ENCODE results near the gene CACNA1A. TPM values are rescaled to one million over a fixed set of nuclear protein-coding genes. Genes with fewer than 3 reads are reported as not detected.
A peak's percentile ranks its signal among the peaks of the same experiment; 100 is the strongest.

CACNA1A gene
- total RNA-seq, 1 donor from 2014 or later, result 26.7 TPM

DNA sequence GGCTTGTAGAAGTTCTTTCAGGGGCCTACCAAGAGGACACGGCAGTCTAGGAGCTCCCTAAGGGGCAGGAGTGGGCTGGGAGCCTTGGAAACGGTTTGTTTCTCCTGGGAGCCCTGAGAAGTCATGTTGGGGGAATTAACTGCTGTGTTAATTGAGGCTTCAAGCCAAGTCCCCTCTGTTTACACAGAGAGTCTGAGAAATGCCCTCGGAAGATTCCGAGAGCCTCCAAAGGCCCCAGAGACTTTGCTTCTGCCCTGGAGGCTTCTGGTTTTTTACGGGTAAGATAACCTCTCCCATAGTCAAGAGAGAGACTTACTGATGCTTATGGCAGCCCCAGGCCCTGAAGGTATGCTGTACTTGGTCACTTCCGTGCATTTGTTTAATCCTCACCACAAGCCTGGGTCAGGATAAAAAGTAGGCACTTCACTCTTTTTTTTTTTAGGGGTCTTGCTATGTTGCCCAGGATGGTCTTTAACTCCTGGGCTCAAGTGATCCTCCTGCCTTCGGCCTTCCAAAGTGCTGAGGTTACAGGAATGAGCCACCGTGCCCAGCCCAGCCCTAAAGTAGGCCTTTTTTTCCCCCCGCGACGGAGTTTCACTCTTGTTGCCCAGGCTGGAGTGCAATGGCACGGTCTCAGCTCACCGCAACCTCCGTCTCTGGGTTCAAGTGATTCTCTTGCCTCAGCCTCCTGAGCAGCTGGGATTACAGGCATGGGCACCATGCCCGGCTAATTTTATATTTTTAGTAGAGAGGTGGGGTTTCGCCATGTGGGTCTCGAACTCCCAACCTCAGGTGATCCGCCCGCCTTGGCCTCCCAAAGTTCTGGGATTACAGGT, 340.9 kb downstream of the CACNA1A start:
- no peak for DNase-seq (ENCODE audit: low spot score)

DNA sequence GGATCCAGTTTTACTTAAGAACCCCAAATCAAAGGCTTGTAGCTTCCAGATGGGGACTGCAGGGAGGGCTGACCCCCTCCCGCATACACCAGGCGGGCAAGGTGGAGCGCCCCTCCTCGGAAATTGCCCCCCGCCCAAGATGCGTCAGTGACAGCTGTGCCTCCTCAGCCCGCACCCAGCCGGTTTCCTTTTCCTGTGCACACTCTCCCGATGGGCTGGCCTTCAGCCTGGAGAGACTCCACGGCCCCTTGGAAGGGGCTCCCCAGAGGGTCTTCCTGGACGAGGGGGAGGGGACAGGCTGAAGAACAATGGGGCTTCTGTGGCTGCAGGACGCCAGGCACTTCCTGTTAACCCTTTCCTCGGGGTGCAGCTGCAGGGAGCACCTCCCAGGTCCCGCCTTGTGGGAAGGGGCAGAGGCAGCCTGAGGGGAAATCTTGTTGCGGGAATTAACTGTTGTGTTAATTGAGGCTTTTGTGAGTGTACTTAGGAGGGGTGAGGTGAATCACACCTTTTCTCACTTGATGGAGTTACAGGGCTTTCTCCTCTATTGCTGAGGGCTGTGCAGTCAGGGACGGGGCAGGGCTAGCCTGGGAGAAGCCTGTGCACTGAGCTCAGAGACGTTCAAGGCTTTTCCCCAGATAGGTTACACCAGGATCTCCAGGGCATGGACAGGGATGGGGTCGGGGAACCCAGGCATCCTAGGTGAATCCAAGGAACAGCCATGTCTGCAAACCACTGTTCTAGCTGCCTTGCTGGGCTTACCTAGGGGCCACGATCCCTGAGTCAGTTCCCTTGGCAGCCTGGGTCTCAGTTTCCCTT, 341.7 kb downstream of the CACNA1A start:
- DNase-seq (ENCODE audit: low spot score), result peak; percentile 83

DNA sequence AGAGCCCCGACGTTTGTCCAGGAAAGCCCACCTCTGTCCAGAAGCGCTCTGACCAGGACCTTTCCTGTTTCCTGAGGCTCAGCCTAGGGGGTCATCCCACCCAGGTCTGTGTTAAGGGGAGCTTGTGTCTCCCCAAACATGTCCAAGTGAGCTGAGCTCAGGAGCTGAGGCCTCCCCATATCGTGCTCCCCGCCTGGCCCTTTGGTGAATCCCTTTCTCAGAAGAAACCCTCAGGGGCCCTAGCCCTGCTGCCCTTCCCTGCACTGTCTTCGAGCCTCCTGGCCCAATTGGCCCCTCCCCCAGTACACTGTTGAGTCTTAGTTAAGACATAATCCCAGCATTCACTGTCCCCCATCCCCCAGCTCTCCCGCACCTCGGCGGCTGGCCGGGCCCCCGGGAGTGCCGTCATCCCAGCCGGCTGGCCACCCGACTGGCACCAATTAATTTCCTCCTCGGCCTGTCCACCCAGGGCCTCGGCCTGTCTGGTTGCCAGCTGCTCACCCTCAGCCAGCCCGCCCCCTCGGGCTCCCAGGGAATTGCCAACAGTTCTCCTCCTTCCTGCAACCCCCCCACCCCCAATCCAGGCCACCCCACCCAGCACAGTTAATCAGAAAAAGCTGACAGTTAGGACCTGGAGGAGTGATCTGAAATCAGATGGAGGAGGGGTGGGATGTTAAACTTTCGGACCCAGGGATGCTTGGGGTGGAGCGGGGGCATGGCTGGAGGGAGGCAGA, 342.5 kb downstream of the CACNA1A start:
- DNase-seq (ENCODE audit: low spot score), result peak; percentile 89

DNA sequence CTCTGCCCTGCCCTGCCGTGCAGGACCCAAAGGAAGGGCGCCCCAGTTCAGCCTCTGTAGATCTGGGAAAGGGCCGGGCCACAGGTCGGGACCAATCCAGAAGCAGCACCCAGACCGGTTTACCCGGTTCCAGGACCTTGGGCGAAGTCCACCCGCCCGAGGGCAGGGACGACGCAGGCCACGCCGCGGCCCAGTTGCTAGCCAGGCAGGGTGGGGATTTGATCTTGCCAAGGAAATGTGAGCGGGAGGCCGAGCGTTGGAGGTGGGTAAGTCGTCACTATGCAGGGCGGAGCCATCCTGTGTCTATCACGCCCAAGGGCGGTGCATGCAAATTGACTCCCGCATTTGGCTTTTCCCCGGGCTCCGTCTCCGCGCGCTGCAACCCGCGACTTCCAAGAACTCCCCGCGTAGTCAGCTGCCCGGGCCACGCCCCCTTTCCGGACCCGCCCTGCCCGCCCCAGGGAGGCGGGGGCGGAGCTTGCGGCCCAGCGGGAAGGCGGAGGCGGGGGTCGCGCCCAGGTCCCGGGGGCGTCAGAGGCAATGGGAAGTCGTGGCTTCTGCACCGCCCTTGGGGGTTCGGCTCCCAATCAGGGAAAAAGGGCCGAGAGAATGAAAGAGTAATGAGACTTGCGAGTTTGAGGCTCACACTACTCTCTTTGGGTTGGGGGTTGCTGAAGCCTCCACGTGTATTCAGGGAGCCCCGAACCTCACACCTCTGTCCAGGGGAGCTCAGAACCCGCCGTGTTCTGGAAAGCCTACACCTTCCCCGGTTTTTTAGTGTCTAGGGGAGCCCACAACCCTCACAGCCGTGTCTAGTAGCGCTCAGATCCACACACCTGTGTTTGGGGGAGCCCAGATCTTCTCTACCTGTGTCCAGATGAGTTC, 343.3 kb downstream of the CACNA1A start:
- DNase-seq (ENCODE audit: low spot score), result peak; percentile 99

DNA sequence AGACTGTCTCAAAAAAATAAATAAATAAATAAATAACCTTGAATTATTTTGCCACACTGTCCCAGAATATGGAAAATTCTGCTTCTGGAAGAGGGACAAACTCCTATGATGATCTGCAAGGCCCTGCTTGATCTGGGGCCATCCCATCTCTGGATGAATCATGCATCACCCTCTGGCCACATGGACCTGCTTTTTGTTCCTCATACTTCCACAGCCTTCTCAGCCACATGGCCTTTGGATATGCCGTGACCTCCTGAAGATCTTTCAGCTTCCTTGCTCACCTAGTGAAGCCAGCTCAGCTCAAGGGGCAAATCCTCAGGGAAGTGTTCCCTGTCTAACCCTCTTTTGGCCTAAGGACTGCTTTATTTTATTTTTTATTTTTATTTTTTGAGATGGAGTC, 345.7 kb downstream of the CACNA1A start:
- no peak for DNase-seq (ENCODE audit: low spot score)

DNA sequence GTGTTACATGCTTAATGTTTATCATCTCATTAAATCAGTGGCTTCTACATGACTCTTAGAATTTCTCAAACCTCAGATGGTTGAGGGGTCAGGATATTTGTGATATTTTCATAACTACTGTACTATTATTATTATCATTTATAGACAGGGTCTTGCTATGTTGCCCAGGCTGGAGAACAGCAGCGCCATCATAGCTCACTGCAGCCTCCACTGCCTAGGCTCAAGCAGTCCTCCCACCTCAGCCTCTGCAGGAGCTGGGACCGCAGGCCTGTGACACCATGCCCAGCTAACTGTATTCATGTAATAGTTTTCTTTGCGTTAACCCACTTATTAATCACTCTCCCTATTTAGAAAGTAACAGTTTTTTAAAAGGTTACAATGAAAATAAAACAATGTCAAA, 346.6 kb downstream of the CACNA1A start:
- no peak for DNase-seq (ENCODE audit: low spot score)

Data from umbilical cord (tissue), 2 donors.